Measurements from ENCODE around the gene IL4I1. TPM values are rescaled to one million over a fixed set of nuclear protein-coding genes. Genes with fewer than 3 reads are reported as not detected.
A peak's percentile ranks its signal among the peaks of the same experiment; 100 is the strongest.

IL4I1 gene
- total and polyA plus RNA-seq, 2 of the 4 experiments (the other 2 are of a cell fraction): 0.31 to 0.36 TPM

DNA sequence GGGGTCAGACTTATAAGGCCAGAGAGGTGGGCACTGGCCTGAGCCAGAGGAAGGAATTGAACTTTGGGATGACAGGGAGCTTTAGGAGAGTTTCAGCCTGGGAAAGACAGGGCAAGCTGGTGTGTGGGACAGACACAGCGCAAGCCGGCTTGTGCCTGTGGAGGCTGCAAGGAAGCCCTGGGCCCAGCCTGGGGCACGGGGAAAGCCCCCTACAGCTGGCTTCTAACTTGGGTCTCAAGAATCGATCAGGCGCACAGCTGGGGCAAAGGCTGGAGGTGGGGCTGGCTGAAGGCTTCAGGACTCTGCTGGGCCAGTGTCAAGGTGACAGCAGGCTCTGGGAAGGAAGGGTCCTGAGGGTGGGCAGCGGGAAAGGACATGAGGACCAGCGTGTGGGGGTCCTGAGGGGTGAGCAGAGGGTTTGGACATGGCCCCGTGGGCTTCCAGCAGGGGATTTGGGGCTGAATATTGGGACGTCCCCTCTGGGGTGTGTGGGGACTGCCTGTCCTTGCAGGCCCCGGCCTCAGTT is 42.8 kb downstream of the IL4I1 start (continued):
- TF ChIP-seq, protein P1, sequence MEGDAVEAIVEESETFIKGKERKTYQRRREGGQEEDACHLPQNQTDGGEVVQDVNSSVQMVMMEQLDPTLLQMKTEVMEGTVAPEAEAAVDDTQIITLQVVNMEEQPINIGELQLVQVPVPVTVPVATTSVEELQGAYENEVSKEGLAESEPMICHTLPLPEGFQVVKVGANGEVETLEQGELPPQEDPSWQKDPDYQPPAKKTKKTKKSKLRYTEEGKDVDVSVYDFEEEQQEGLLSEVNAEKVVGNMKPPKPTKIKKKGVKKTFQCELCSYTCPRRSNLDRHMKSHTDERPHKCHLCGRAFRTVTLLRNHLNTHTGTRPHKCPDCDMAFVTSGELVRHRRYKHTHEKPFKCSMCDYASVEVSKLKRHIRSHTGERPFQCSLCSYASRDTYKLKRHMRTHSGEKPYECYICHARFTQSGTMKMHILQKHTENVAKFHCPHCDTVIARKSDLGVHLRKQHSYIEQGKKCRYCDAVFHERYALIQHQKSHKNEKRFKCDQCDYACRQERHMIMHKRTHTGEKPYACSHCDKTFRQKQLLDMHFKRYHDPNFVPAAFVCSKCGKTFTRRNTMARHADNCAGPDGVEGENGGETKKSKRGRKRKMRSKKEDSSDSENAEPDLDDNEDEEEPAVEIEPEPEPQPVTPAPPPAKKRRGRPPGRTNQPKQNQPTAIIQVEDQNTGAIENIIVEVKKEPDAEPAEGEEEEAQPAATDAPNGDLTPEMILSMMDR (conservative IDR thresholded peaks at IDR 0.05; ENCODE audit: low read depth, low read length): no peak
- no peak for TF ChIP-seq MAZ (IDR thresholded peaks at IDR 0.05; ENCODE audit: borderline replicate concordance, low read depth, low read length)

GRCh38 chr19:49852631-49853126 is 44.0 kb downstream of the IL4I1 start:
- H3K14ac ChIP-seq (replicated peaks; ENCODE audit: low read depth, low read length): peak overlapping the region; percentile 74; the same call in 1 of the 2 replicates
- POLR2A ChIA-PET (ENCODE audit: unreplicated experiment): no interaction called here
- no peak overlapping the region for H4K8ac ChIP-seq (ENCODE audit: low read depth in 2 of 2, low read length in 2 of 2)
- CTCF ChIA-PET: interaction anchor here (0.7 kb wide), 1 partner anchor 12 kb away, joined by 3 read pairs; no protein-coding TSS in a partner anchor
- peak overlapping the region; percentile 87 for H3K23ac ChIP-seq (ENCODE audit: low read depth, low read length)
- H4K20me1 ChIP-seq (ENCODE audit: insufficient read depth, low read length): peaks cover 69% of the 10 kb centered on the region
- TSS peak; percentile 68 for BruUV-seq (replicated peaks)
- no peak overlapping the region for H3K4ac ChIP-seq (ENCODE audit: low read depth, low read length)
- H3K27ac ChIP-seq (ENCODE audit: insufficient read depth, low read length): no peak overlapping the region
- no peaks in the 10 kb centered on the region for H3K9me3 ChIP-seq (ENCODE audit: control insufficient read depth, insufficient read depth, low read length)
- no peak overlapping the region for H2AFZ ChIP-seq (replicated peaks; ENCODE audit: low read length, poor library complexity)
- in situ Hi-C loops (cut with MboI; ENCODE audit: low sequenced_read_pairs): loop anchor here (10.0 kb wide), 1 partner anchor 168 kb away; the partner anchor contains the start of gene ADM5
- no peak overlapping the region for H2BK20ac ChIP-seq (ENCODE audit: low read depth, low read length)
- dilution Hi-C loops (cut with HindIII; ENCODE audit: low sequenced_read_pairs, unreplicated experiment): no loop called here
- H3K79me1 ChIP-seq (ENCODE audit: low read depth in 1 of 2, low read length in 2 of 2): peaks cover 25 to 83% of the 10 kb centered on the region in 2 experiments
- no peak overlapping the region for H2AK5ac ChIP-seq (ENCODE audit: low read depth, low read length)
- H3K27me3 ChIP-seq (ENCODE audit: control insufficient read depth, insufficient read depth, low read length): no peaks in the 10 kb centered on the region
- ATAC-seq (ENCODE audit: low read depth) (no peak), DNase-seq (peak; percentile 22)
- H4K91ac ChIP-seq (ENCODE audit: insufficient read depth, low read depth, low read length): no peak overlapping the region
- no peak overlapping the region for H3K9ac ChIP-seq (ENCODE audit: low read depth, low read length)
- H3K18ac ChIP-seq (ENCODE audit: low read depth, low read length): no peak overlapping the region
- intact Hi-C loops (cut with micrococcal nuclease): no loop called here
- H2BK15ac ChIP-seq (ENCODE audit: low read depth, low read length): no peak overlapping the region
- peaks cover 36% of the 10 kb centered on the region for H3K36me3 ChIP-seq (ENCODE audit: control insufficient read depth, insufficient read depth, low read length)
- no peak overlapping the region for H3K56ac ChIP-seq (ENCODE audit: extremely low read depth, insufficient read depth, low read length)
- 40% methylated on average over 1 of the region's 14 CpGs; no CpG with 5 or more reads in 1 of the 2 experiments for WGBS, 2 experiments (ENCODE audit: extremely low coverage in 2 of 2, insufficient read length in 1 of 2)
- no peak overlapping the region for H2BK120ac ChIP-seq (ENCODE audit: low read depth, low read length)
- peaks cover 13% of the 10 kb centered on the region for H3K9me1 ChIP-seq (ENCODE audit: insufficient read depth, low read length)
- no peak overlapping the region for H2BK5ac ChIP-seq (ENCODE audit: low read depth, low read length, poor library complexity, severe bottlenecking)
- no peak overlapping the region for H4K5ac ChIP-seq (ENCODE audit: low read depth, low read length)
- H3K4me2 ChIP-seq (ENCODE audit: low read depth, low read length): peak overlapping the region; percentile 94
- H2AK9ac ChIP-seq (replicated peaks; ENCODE audit: low read depth, low read length, poor library complexity): peak overlapping the region; percentile 81
- H3K4me3 ChIP-seq (ENCODE audit: insufficient read depth, low read depth, low read length): peak overlapping the region; percentile 60; the same call in 1 of the 2 replicates
- H3K4me1 ChIP-seq (ENCODE audit: control insufficient read depth, insufficient read depth, low read length): peaks cover 16% of the 10 kb centered on the region
- TF ChIP-seq, protein P1 (conservative IDR thresholded peaks at IDR 0.05; ENCODE audit: low read depth, low read length): no peak
- TF ChIP-seq SMC3 (IDR thresholded peaks at IDR 0.05; ENCODE audit: low read depth, low read length) (no peak), MAZ (IDR thresholded peaks at IDR 0.05; ENCODE audit: borderline replicate concordance, low read depth, low read length) (no peak), CEBPB (IDR thresholded peaks at IDR 0.05; ENCODE audit: low read depth, low read length) (no peak), RCOR1 (IDR thresholded peaks at IDR 0.05; ENCODE audit: insufficient replicate concordance, low read length) (no peak), NFE2L2 (IDR thresholded peaks at IDR 0.05; ENCODE audit: low read depth, low read length) (no peak), CHD1 (IDR thresholded peaks at IDR 0.05; ENCODE audit: low read depth, low read length) (no peak), MAFK (IDR thresholded peaks at IDR 0.05; ENCODE audit: low read depth, low read length) (no peak), RFX5 (IDR thresholded peaks at IDR 0.05; ENCODE audit: low read depth, low read length) (no peak), MXI1 (IDR thresholded peaks at IDR 0.05; ENCODE audit: borderline replicate concordance, low read depth, low read length) (no peak), FOS (IDR thresholded peaks at IDR 0.05; ENCODE audit: low read depth, low read length) (no peak)
